Peyer's patch (tissue), 4 donors: Measurements from ENCODE around the gene KRTAP25-1. TPM values are rescaled to one million over a fixed set of nuclear protein-coding genes. Genes with fewer than 3 reads are reported as not detected.

Source experiments
- DNase-seq, 3 donors: peaks; one replicate each; pipeline ENCODE4 v3.0.0-alpha.2; 2017 to 2019
- H3K27ac ChIP-seq, 4 donors: fragments of 200-600 bp; sonication (generic); one replicate each; pipeline ENCODE4 v1.5.1; 2016 to 2019
- H3K27me3 ChIP-seq, 2 donors: fragments of 200-600 bp; sonication (generic); one replicate each; pipeline ENCODE4 v1.5.1; 2019
- H3K36me3 ChIP-seq, 3 donors: fragments of 200-600 bp; sonication (generic); one replicate each; pipeline ENCODE4 v1.5.1; 2016 to 2019
- H3K4me1 ChIP-seq, 4 donors: fragments of 200-600 bp; sonication (generic); one replicate each; pipeline ENCODE4 v1.5.1; 2016 to 2019
- H3K4me3 ChIP-seq, 4 donors: fragments of 200-600 bp; sonication (generic); 1 replicate in 3 of 4; 2 replicates in 1 of 4; pipeline ENCODE4 v1.5.1; 2016 to 2019; ENCODE audit warnings: mild to moderate bottlenecking in 1 of 4
- H3K9me3 ChIP-seq, 4 donors: fragments of 200-600 bp; sonication (generic); one replicate each; pipeline ENCODE4 v1.5.1; 2016 to 2019; ENCODE audit warnings: mild to moderate bottlenecking in 1 of 4
- CTCF ChIP-seq, 6 experiments: fragments of 450-650 bp in 4 of 6; fragments of 200-600 bp in 2 of 6; sonication (generic) in 1 of 6; IDR thresholded peaks; one replicate each; pipeline ENCODE4 v1.5.1; 2017 to 2019; ENCODE audit warnings: antibody characterized with exemption in 6 of 6, mild to moderate bottlenecking in 3 of 6, moderate library complexity in 1 of 6
- POLR2A ChIP-seq, 2 donors: fragments of 450-650 bp; IDR thresholded peaks; one replicate each; pipeline ENCODE4 v1.5.1; 2017; ENCODE audit warnings: antibody characterized with exemption in 2 of 2, mild to moderate bottlenecking in 2 of 2, moderate library complexity in 2 of 2
- total RNA-seq, 4 donors: library from RNA; depleted of rRNA; stranded (reverse); fragments of >200 nt; gene quantifications; one replicate each; pipeline ENCODE4 v1.1.0, GENCODE V29; 2016

KRTAP25-1 gene
- total RNA-seq, 4 donors from 2014 or later, result not detected

GRCh38 chr21:30306884-30307283, 17.6 kb upstream of the KRTAP25-1 start:
- H3K9me3 ChIP-seq, result no peaks in the 10 kb centered on the region
- DNase-seq, result no peak
- no peaks in the 10 kb centered on the region for H3K36me3 ChIP-seq
- no peak overlapping the region for H3K4me3 ChIP-seq
- H3K27me3 ChIP-seq, result no peaks in the 10 kb centered on the region
- TF ChIP-seq POLR2A (IDR thresholded peaks at IDR 0.05), result no peak
- no peak for TF ChIP-seq CTCF (IDR thresholded peaks at IDR 0.05)
- H3K4me1 ChIP-seq, result no peaks in the 10 kb centered on the region
- no peak overlapping the region for H3K27ac ChIP-seq

- H3K36me3 ChIP-seq, result no peaks in the 10 kb centered on the region
Measured at GRCh38 chr21:30305136-30305535, 15.8 kb upstream of the KRTAP25-1 start.

GRCh38 chr21:30282850-30283249, 6.5 kb downstream of the KRTAP25-1 start, which contains the start of gene KRTAP24-1:
Gene KRTAP24-1, minus strand, starts transcription at chr21:30282950. Its CDS starts 18 bp downstream, at chr21:30282932.
- no peak within 1 kb of the TSS for H3K27ac ChIP-seq
- TF ChIP-seq CTCF (IDR thresholded peaks at IDR 0.05), result no peak
- no peak for TF ChIP-seq POLR2A (IDR thresholded peaks at IDR 0.05)
- H3K36me3 ChIP-seq, result no peaks in the 10 kb centered on the region
- H3K9me3 ChIP-seq, result no peaks in the 10 kb centered on the region
- no peaks in the 10 kb centered on the region for H3K27me3 ChIP-seq
- no peaks in the 10 kb centered on the region for H3K4me1 ChIP-seq
- no peak within 1 kb of the TSS for H3K4me3 ChIP-seq
- no peak for DNase-seq

More at GRCh38 chr21:30305136-30305535, 15.8 kb upstream of the KRTAP25-1 start:
- no peaks in the 10 kb centered on the region for H3K4me1 ChIP-seq
- no peak overlapping the region for H3K27ac ChIP-seq
- no peaks in the 10 kb centered on the region for H3K27me3 ChIP-seq
- DNase-seq, result no peak
- H3K9me3 ChIP-seq, result no peaks in the 10 kb centered on the region
- no peak overlapping the region for H3K4me3 ChIP-seq
- TF ChIP-seq CTCF (IDR thresholded peaks at IDR 0.05), result no peak
- TF ChIP-seq POLR2A (IDR thresholded peaks at IDR 0.05), result no peak

- Histone ChIP-seq H3K27ac (no peak overlapping the region), H3K4me3 (no peak overlapping the region), H3K27me3 (no peaks in the 10 kb centered on the region), H3K36me3 (no peaks in the 10 kb centered on the region), H3K4me1 (no peaks in the 10 kb centered on the region), H3K9me3 (no peaks in the 10 kb centered on the region)
- no peak for TF ChIP-seq POLR2A (IDR thresholded peaks at IDR 0.05)
- TF ChIP-seq CTCF (IDR thresholded peaks at IDR 0.05), result no peak
- no peak for DNase-seq
Measured at GRCh38 chr21:30271611-30272010, 17.7 kb downstream of the KRTAP25-1 start.

GRCh38 chr21:30271156-30271555, 18.2 kb downstream of the KRTAP25-1 start:
- no peak overlapping the region for H3K4me3 ChIP-seq
- no peaks in the 10 kb centered on the region for H3K36me3 ChIP-seq
- H3K27me3 ChIP-seq, result no peaks in the 10 kb centered on the region
- DNase-seq, result no peak
- no peaks in the 10 kb centered on the region for H3K4me1 ChIP-seq
- no peak overlapping the region for H3K27ac ChIP-seq
- TF ChIP-seq CTCF (IDR thresholded peaks at IDR 0.05) (no peak), POLR2A (IDR thresholded peaks at IDR 0.05) (no peak)
- H3K9me3 ChIP-seq, result no peaks in the 10 kb centered on the region
